Kidney (tissue), 14 donors: ENCODE results near the gene DTNB. TPM values are rescaled to one million over a fixed set of nuclear protein-coding genes. Genes with fewer than 3 reads are reported as not detected.

Source experiments
- DNase-seq, 5 donors: peaks; one replicate each; pipeline ENCODE4 v3.0.0-alpha.2; 2013 to 2020
- FAIRE-seq: peaks from 2 replicates; lab custom pipeline; 2012; peaks lifted over from hg19 to GRCh38; lab: Jason Lieb, UNC
- H3K27ac ChIP-seq, 2 donors: one replicate each; pipeline ENCODE4 v1.7.0; 2013; ENCODE audit warnings: low read depth in 2 of 2, low read length in 2 of 2, inconsistent platforms in 1 of 2
- H3K27me3 ChIP-seq: one replicate; pipeline ENCODE4 v1.7.1; 2013; ENCODE audit warnings: low read length, inconsistent platforms; ENCODE audit not compliant: control insufficient read depth, insufficient read depth
- H3K36me3 ChIP-seq, 3 donors: one replicate each; pipeline versions ENCODE4 v1.7.0 to v1.7.1; 2013; ENCODE audit warnings: low read length in 3 of 3, control low read depth in 1 of 3, inconsistent platforms in 1 of 3; ENCODE audit not compliant: insufficient read depth in 3 of 3, control insufficient read depth in 2 of 3
- H3K4me1 ChIP-seq, 3 donors: one replicate each; pipeline versions ENCODE4 v1.7.0 to v1.7.1; 2013; ENCODE audit warnings: low read length in 3 of 3, inconsistent platforms in 1 of 3, low read depth in 1 of 3; ENCODE audit not compliant: control insufficient read depth in 2 of 3, insufficient read depth in 2 of 3
- H3K4me3 ChIP-seq, 3 donors: one replicate each; pipeline versions ENCODE4 v1.7.0 to v1.8.1; 2013; ENCODE audit warnings: low read length in 3 of 3, control low read depth in 1 of 3, inconsistent platforms in 1 of 3
- H3K9ac ChIP-seq, 3 donors: one replicate each; pipeline versions ENCODE4 v1.7.0 to v1.7.1; 2013; ENCODE audit warnings: low read length in 3 of 3, control low read depth in 1 of 3, inconsistent platforms in 1 of 3
- H3K9me3 ChIP-seq, 3 donors: one replicate each; pipeline versions ENCODE4 v1.7.0 to v1.7.1; 2013; ENCODE audit warnings: low read length in 3 of 3, control low read depth in 1 of 3, inconsistent platforms in 1 of 3; ENCODE audit not compliant: control insufficient read depth in 2 of 3, insufficient read depth in 1 of 3
- CTCF ChIP-seq: IDR thresholded peaks from 3 replicates; pipeline ENCODE4 v1.5.1; 2012; ENCODE audit warnings: mild to moderate bottlenecking, moderate library complexity, borderline replicate concordance; ENCODE audit not compliant: insufficient read depth; ENCODE audit errors: extremely low read depth
- intact Hi-C: fragments of 100-400 bp; cut with DNase I; formaldehyde crosslinking; loops from one replicate; pipeline ENCODE4 v1.11.1; 2022
- polyA plus RNA-seq: library from polyadenylated mRNA; stranded (reverse); fragments of 350-450 nt; fragmentation: Illumina TruSeq; extraction: RNeasy Lipid Tissue Mini Kit (QIAGEN cat#74804); gene quantifications from one replicate; pipeline ENCODE4 v1.2.3, GENCODE V29; 2014; ENCODE audit warnings: low read depth, low replicate concordance; ENCODE audit not compliant: insufficient read depth
- total RNA-seq: library from RNA; stranded (reverse); fragmentation: NEBNext Ultra II Directional; extraction: Animal tissue kit (Norgen Biotek cat#: 25700); gene quantifications from one replicate; pipeline ENCODE4 v1.2.1, GENCODE V29; 2021
- donor health status: control.
- donor health status: control.
- donor health status: control.
- donor health status: control.
- donor health status: control.
- donor health status: DM: yes; HTN: yes; CAD: no.
- donor health status: Normal renal cell carcinoma (clear cell type).

The DTNB gene
- total and polyA plus RNA-seq, 2 donors from 2014 or later: 23.0 to 28.1 TPM

- FAIRE-seq: no peak
- intact Hi-C loops: no loop called here
- no peak overlapping the region for H3K9ac ChIP-seq
These were observed 91.1 kb downstream of the DTNB start for GRCh38 chr2:25582077-25582830.

GRCh38 chr2:25576596-25576995 is 96.8 kb downstream of the DTNB start:
- Histone ChIP-seq H3K27me3 (no peaks in the 10 kb centered on the region), H3K27ac (no peak overlapping the region), H3K9ac (no peak overlapping the region), H3K4me3 (no peak overlapping the region), H3K4me1 (no peaks in the 10 kb centered on the region), H3K9me3 (no peaks in the 10 kb centered on the region), H3K36me3 (no peaks in the 10 kb centered on the region)
- intact Hi-C loops: no loop called here
- DNase-seq (no peak), FAIRE-seq (no peak)
- TF ChIP-seq CTCF: no peak

More at GRCh38 chr2:25582077-25582830, 91.1 kb downstream of the DTNB start:
- no peaks in the 10 kb centered on the region for H3K27me3 ChIP-seq
- DNase-seq: no peak
- H3K36me3 ChIP-seq: no peaks in the 10 kb centered on the region
- no peak overlapping the region for H3K27ac ChIP-seq
- no peaks in the 10 kb centered on the region for H3K9me3 ChIP-seq
- no peak for TF ChIP-seq CTCF
- H3K4me1 ChIP-seq: no peaks in the 10 kb centered on the region
- H3K4me3 ChIP-seq: no peak overlapping the region

- H3K27me3 ChIP-seq: no peaks in the 10 kb centered on the region
- FAIRE-seq (no peak), DNase-seq (no peak)
- no peak for TF ChIP-seq CTCF
- no peak overlapping the region for H3K27ac ChIP-seq
- intact Hi-C loops: no loop called here
- no peak overlapping the region for H3K4me3 ChIP-seq
- no peaks in the 10 kb centered on the region for H3K36me3 ChIP-seq
- H3K9ac ChIP-seq: no peak overlapping the region
- no peaks in the 10 kb centered on the region for H3K4me1 ChIP-seq
- H3K9me3 ChIP-seq: no peaks in the 10 kb centered on the region
These were observed 100.7 kb downstream of the DTNB start for GRCh38 chr2:25572638-25573037.
